ENCODE results near the gene AHCY. TPM values are rescaled to one million over a fixed set of nuclear protein-coding genes. Genes with fewer than 3 reads are reported as not detected.

AHCY gene
- total and polyA plus RNA-seq, 11 donors = 48.3 to 132 (median 59.1) TPM

- no peaks in the 10 kb centered on the region for H3K36me3 ChIP-seq
- no peak overlapping the region for H3K4me3 ChIP-seq
- no peaks in the 10 kb centered on the region for H3K4me1 ChIP-seq
- H3K9me3 ChIP-seq = no peaks in the 10 kb centered on the region
- no peak for DNase-seq
- TF ChIP-seq CTCF (IDR thresholded peaks at IDR 0.05) = no peak
- TF ChIP-seq POLR2A (IDR thresholded peaks at IDR 0.05) = no peak
- intact Hi-C loops (cut with DNase I) = no loop called here
- WGBS, 4 donors = 85 to 91% (median 90%) methylated on average over 15 of the region's 15 CpGs
- ATAC-seq = no peak
- H3K27ac ChIP-seq = no peak overlapping the region
- H3K27me3 ChIP-seq = no peaks in the 10 kb centered on the region
Measured at GRCh38 chr20:34337982-34338726, 35.0 kb upstream of the AHCY start.

- no peaks in the 10 kb centered on the region for H3K27me3 ChIP-seq
- intact Hi-C loops (cut with DNase I) = no loop called here
- no peak overlapping the region for H3K27ac ChIP-seq
- TF ChIP-seq CTCF (IDR thresholded peaks at IDR 0.05) (no peak), POLR2A (IDR thresholded peaks at IDR 0.05) (no peak)
- ATAC-seq (no peak), DNase-seq (no peak)
- H3K4me1 ChIP-seq = no peaks in the 10 kb centered on the region
- H3K9me3 ChIP-seq = no peaks in the 10 kb centered on the region
- H3K4me3 ChIP-seq = no peak overlapping the region
- H3K36me3 ChIP-seq = no peaks in the 10 kb centered on the region
- 33 to 59% (median 42%) methylated on average over 1 of the region's 1 CpG for WGBS, 4 donors
Measured at GRCh38 chr20:34337544-34337943, 34.4 kb upstream of the AHCY start.

- no peak for ATAC-seq
- Histone ChIP-seq H3K27me3 (no peaks in the 10 kb centered on the region), H3K4me1 (no peaks in the 10 kb centered on the region), H3K27ac (no peak overlapping the region), H3K36me3 (no peaks in the 10 kb centered on the region), H3K4me3 (no peak overlapping the region), H3K9me3 (no peaks in the 10 kb centered on the region)
- intact Hi-C loops (cut with DNase I) = no loop called here
- TF ChIP-seq POLR2A (IDR thresholded peaks at IDR 0.05) (no peak), CTCF (IDR thresholded peaks at IDR 0.05) (no peak)
- WGBS, 4 donors = 83 to 88% (median 83%) methylated on average over 5 of the region's 5 CpGs
- DNase-seq = no peak
Measured at GRCh38 chr20:34334654-34335407, 31.7 kb upstream of the AHCY start.

GRCh38 chr20:34333786-34334185 lies 30.6 kb upstream of the AHCY start:
- ATAC-seq = no peak
- 82 to 91% (median 91%) methylated on average over 4 of the region's 4 CpGs for WGBS, 4 donors
- no peaks in the 10 kb centered on the region for H3K36me3 ChIP-seq
- H3K9me3 ChIP-seq = no peaks in the 10 kb centered on the region
- no peak for DNase-seq
- H3K4me3 ChIP-seq = no peak overlapping the region
- no peaks in the 10 kb centered on the region for H3K27me3 ChIP-seq
- H3K4me1 ChIP-seq = no peaks in the 10 kb centered on the region
- H3K27ac ChIP-seq = no peak overlapping the region
- no peak for TF ChIP-seq POLR2A (IDR thresholded peaks at IDR 0.05)
- TF ChIP-seq CTCF (IDR thresholded peaks at IDR 0.05) = no peak
- intact Hi-C loops (cut with DNase I) = no loop called here

Measured in heart left ventricle (tissue), 16 donors.